Colonic mucosa (tissue), 4 donors: ENCODE data around the gene SOX6. TPM values are rescaled to one million over a fixed set of nuclear protein-coding genes. Genes with fewer than 3 reads are reported as not detected.

Source experiments
- DNase-seq: peaks from one replicate; pipeline ENCODE4 v3.0.0-alpha.2; 2020
- H3K27ac ChIP-seq: fragments of 200-600 bp; one replicate; pipeline ENCODE4 v1.8.0; 2021
- H3K27me3 ChIP-seq: fragments of 200-600 bp; one replicate; pipeline ENCODE4 v1.8.0; 2021
- H3K36me3 ChIP-seq: fragments of 200-600 bp; one replicate; pipeline ENCODE4 v1.8.0; 2021
- H3K4me1 ChIP-seq: fragments of 200-600 bp; one replicate; pipeline ENCODE4 v1.8.0; 2021; ENCODE audit warnings: mild to moderate bottlenecking
- H3K4me3 ChIP-seq: fragments of 200-600 bp; one replicate; pipeline ENCODE4 v1.8.0; 2021
- H3K9ac ChIP-seq, 2 donors: one replicate each; pipeline ENCODE4 v1.7.0; 2013; ENCODE audit warnings: control low read depth in 2 of 2, low read depth in 2 of 2, low read length in 2 of 2
- H3K9me3 ChIP-seq: fragments of 200-600 bp; one replicate; pipeline ENCODE4 v1.8.0; 2021
- intact Hi-C: fragments of 100-400 bp; cut with DNase I; formaldehyde crosslinking; loops from one replicate; pipeline ENCODE4 v1.14.1; 2022
- total RNA-seq, 2 donors: library from RNA; stranded (reverse); fragmentation: NEBNext Ultra II Directional in 1 of 2; extraction: Animal tissue kit (Norgen Biotek cat#: 25700) in 1 of 2; gene quantifications; one replicate each; pipeline ENCODE4 v1.2.1, GENCODE V29; 2021
- TF ChIP-seq, protein P1 (sequence below): fragments of 200-600 bp; IDR thresholded peaks from one replicate; pipeline ENCODE4 v1.8.0; 2022; ENCODE audit warnings: antibody characterized with exemption, mild to moderate bottlenecking
- donor health status: healthy.
- donor health status: DM: no; HTN: no; CAD: no.
- donor health status: DM: no; HTN: no; CAD: no.

The SOX6 gene
- total RNA-seq, 2 donors from 2014 or later, result 2.1 to 3.0 TPM

DNA sequence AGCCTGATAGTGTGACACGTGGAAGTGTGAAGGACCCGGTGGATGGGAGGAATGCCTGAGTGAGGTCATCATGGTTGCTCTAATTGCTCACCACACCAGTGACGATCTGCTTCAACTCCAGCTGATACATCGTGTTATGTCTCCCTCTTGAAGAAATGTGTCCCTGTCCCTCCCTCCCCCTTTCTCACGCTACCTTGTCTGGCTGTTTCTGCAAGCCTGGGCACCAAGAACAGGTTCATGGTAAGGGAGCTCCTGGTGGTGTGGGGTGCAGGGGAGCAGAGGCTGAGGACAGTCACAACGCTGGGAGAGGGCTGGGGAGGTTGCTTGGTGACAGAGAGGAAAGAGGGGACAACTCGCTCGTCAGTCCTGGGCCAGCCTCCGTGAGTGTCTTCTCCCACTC lies 413.4 kb downstream of the SOX6 start:
- TF ChIP-seq, protein P1, sequence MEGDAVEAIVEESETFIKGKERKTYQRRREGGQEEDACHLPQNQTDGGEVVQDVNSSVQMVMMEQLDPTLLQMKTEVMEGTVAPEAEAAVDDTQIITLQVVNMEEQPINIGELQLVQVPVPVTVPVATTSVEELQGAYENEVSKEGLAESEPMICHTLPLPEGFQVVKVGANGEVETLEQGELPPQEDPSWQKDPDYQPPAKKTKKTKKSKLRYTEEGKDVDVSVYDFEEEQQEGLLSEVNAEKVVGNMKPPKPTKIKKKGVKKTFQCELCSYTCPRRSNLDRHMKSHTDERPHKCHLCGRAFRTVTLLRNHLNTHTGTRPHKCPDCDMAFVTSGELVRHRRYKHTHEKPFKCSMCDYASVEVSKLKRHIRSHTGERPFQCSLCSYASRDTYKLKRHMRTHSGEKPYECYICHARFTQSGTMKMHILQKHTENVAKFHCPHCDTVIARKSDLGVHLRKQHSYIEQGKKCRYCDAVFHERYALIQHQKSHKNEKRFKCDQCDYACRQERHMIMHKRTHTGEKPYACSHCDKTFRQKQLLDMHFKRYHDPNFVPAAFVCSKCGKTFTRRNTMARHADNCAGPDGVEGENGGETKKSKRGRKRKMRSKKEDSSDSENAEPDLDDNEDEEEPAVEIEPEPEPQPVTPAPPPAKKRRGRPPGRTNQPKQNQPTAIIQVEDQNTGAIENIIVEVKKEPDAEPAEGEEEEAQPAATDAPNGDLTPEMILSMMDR, result no peak
- intact Hi-C loops, result no loop called here
- DNase-seq, result no peak

DNA sequence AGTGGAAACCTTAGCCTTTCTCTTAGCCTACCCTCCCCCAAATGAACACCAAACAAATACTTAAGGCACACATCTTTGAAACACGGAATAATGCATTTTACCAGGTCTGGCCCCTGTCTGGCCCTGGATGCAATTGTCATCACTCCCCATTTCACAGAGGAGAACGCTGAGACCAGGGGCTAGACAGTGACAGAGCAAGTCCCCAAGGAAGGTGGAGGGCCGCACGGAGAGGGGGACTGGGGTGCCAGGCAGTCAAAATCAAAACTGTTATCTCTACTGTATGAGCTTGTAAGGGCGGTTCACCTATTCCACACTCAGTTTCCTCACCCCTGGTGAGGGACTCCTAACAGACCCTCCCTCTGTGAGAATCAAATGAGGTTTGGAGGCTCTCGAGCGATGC lies 414.2 kb downstream of the SOX6 start:
- H3K4me3 ChIP-seq, result no peak overlapping the region
- no peaks in the 10 kb centered on the region for H3K27me3 ChIP-seq
- no peak overlapping the region for H3K27ac ChIP-seq
- no peaks in the 10 kb centered on the region for H3K9me3 ChIP-seq
- DNase-seq, result no peak
- H3K9ac ChIP-seq, result no peak overlapping the region
- intact Hi-C loops, result no loop called here
- no peaks in the 10 kb centered on the region for H3K36me3 ChIP-seq
- TF ChIP-seq, protein P1, result no peak
- no peaks in the 10 kb centered on the region for H3K4me1 ChIP-seq

More for the DNA sequence above, 413.4 kb downstream of the SOX6 start:
- Histone ChIP-seq H3K9ac (no peak overlapping the region), H3K27ac (no peak overlapping the region), H3K4me3 (no peak overlapping the region), H3K27me3 (no peaks in the 10 kb centered on the region), H3K9me3 (no peaks in the 10 kb centered on the region), H3K36me3 (no peaks in the 10 kb centered on the region), H3K4me1 (no peaks in the 10 kb centered on the region)

DNA sequence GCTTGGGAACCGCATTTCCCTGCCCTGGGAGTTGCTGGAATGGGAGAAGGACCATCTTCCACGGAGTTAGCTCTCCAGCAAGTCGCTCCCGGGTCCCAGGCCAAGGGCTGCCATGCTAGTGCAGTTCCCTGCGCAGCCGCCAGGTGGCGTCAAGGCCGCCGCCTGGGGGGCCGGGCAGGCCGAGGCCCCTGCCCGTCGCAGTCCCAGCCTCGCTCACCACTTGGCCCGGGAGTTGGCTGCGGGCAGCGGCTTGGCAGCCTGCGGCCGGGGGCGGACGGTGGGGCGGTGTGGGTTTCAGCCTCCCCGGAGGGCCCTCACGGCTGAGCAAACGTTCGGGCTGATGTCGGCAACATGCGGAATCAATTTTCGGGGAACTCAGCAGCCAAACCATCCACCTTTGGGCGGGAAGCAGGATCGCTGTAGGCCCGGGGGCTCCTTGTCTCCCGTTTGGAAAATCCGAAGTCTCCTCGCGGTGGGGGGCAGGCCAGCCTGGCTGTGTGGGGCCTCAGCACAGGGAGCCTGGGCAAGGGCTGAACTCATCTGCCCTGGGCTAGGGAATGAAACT lies 415.1 kb downstream of the SOX6 start:
- Histone ChIP-seq H3K27me3 (no peaks in the 10 kb centered on the region), H3K9me3 (no peaks in the 10 kb centered on the region), H3K4me3 (no peak overlapping the region), H3K9ac (no peak overlapping the region), H3K4me1 (no peaks in the 10 kb centered on the region), H3K36me3 (no peaks in the 10 kb centered on the region), H3K27ac (no peak overlapping the region)
- intact Hi-C loops, result no loop called here
- no peak for DNase-seq
- TF ChIP-seq, protein P1, result peak; percentile 50

DNA sequence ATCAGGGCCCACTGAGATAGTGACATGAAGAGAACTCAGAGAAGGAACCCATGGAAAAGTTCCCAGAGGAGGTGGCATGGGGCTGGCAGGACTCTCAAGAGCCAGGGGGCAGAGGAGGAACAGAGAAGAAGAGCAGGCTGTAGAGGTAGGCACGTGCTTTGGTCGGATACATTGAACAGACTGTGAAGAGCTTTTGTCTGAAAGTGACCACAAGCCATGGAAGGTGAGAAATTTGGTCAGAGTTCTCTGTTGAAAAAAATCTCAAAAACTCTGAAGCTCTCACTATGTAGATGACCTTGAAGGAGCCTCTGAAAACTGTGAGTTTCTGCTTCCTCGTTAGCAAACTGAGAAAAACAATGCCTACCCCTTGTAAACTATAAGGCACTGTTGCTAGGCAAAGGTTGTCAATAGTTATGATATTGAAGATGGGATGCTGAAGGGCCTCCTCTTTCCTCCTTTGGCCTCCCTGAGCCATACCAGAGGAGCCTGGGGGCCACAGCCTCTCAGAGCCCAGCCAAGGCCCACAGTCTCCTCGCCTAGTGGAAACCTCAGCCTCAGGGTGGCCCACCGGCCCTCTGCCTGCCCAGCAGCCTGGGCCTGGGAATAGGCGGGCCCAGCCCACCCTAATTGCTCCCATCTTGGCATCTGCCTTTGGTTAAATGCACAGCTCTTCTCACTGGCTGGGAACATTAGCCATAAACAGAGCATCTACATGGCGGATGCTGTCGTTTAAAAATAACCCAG lies 415.7 kb downstream of the SOX6 start:
- Histone ChIP-seq H3K27ac (no peak overlapping the region), H3K27me3 (no peaks in the 10 kb centered on the region), H3K4me1 (no peaks in the 10 kb centered on the region), H3K9me3 (no peaks in the 10 kb centered on the region), H3K4me3 (no peak overlapping the region), H3K36me3 (no peaks in the 10 kb centered on the region), H3K9ac (no peak overlapping the region)
- TF ChIP-seq, protein P1, result no peak
- intact Hi-C loops, result no loop called here
- no peak for DNase-seq

DNA sequence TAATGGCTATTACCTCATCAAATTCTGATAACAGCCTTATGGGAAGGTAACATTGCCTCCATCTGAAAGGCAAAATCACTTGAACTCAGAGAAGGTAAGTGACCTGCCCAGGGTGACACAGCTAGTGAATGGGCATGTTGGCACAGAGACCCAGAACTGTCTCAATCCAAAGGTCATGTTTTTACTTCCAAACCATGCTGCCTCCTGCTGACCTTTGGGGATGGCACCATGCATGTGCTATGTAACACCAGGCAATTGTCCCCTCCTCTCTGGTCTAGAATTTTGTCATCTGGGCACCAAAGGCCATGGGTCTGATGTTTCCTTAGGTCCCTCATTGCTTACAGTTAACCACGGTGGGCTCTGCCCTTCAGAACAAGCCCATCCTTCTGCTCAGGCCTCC lies 417.4 kb downstream of the SOX6 start:
- intact Hi-C loops, result no loop called here
- Histone ChIP-seq H3K27me3 (no peaks in the 10 kb centered on the region), H3K27ac (no peak overlapping the region), H3K9ac (no peak overlapping the region), H3K4me1 (no peaks in the 10 kb centered on the region), H3K4me3 (no peak overlapping the region), H3K9me3 (no peaks in the 10 kb centered on the region), H3K36me3 (no peaks in the 10 kb centered on the region)
- TF ChIP-seq, protein P1, result no peak
- no peak for DNase-seq
